Measurements from ENCODE around the gene MBTPS1. TPM values are rescaled to one million over a fixed set of nuclear protein-coding genes. Genes with fewer than 3 reads are reported as not detected.

Gene MBTPS1
- total and polyA plus RNA-seq, 3 experiments from 2014 or later, result 38.3 to 64.7 (median 45.0) TPM

DNA sequence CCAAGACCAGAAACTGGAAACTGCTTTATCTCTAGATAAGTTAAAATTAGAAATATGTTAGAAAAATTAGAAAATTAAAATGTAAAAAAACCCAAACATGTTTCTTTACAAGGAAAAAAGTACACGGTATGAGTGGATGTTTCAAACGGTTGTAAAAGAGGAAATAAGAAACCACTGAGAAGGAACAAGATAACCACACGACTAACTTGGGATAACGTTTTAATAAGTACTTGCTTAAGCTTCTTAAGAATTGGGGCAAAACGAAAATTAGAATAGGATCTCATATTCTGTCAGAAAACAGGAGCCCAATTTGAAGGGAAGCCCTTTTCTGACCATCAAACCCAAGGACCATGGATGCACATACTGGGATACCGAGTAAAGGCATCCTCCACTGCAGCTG is 31.0 kb downstream of the MBTPS1 start:
- Histone ChIP-seq H3K4me3 (ENCODE audit: low read length) (no peak overlapping the region), H3K27me3 (ENCODE audit: insufficient read depth, low read length, poor library complexity, severe bottlenecking) (no peaks in the 10 kb centered on the region), H3K36me3 (ENCODE audit: insufficient read depth, low read length) (peaks cover 54% of the 10 kb centered on the region), H3K27ac (ENCODE audit: low read depth, low read length) (no peak overlapping the region), H3K4me1 (ENCODE audit: insufficient read depth, low read length) (peaks cover 22% of the 10 kb centered on the region), H3K9me3 (ENCODE audit: low read length) (no peaks in the 10 kb centered on the region)
- no peak overlapping the region for H3K4me3 Mint-ChIP-seq
- peaks cover 27 to 47% (median 41%) of the 10 kb centered on the region in 3 donors for H3K4me1 Mint-ChIP-seq
- no peak for DNase-seq
- ChIA-PET POLR2A (no interaction called here), CTCF (interaction anchor here (1.5 to 8.3 kb wide), 3 partner anchors 16 to 101 kb away, joined by 9 to 54 read pairs (median 10); partner anchors contain the start of gene TAF1C)
- H3K9me3 Mint-ChIP-seq, result no peaks in the 10 kb centered on the region
- H3K36me3 Mint-ChIP-seq, result peaks cover 4 to 88% (median 29%) of the 10 kb centered on the region in 3 donors
- peak overlapping the region in 6 of 8 donors; percentile 22 to 72 (median 58) for H3K27ac Mint-ChIP-seq
- no peaks in the 10 kb centered on the region for H3K27me3 Mint-ChIP-seq

DNA sequence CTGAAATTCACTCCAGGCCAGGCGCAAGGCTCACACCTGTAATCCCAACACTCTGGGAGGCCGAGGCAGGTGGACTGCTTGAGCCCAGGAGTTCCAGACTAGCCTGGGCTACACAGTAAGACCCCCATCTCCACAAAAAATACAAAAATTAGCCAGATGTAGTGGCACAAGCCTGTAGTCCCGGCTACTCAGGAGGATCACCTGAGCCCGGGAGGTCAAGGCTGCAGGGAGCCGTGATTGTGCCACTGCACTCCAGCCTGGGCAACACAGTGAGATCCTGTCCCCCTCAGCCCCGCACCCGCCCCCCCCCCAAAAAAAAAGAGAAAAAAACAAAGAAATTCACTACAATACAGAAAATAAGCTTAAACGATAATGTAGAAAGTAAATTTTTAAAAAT is 31.5 kb downstream of the MBTPS1 start:
- Mint-ChIP-seq H3K4me1 (peaks cover 27 to 49% (median 43%) of the 10 kb centered on the region in 3 donors), H3K9me3 (no peaks in the 10 kb centered on the region), H3K4me3 (peak overlapping the region in 1 of 7 donors; percentile 37), H3K27me3 (no peaks in the 10 kb centered on the region), H3K36me3 (peaks cover 4 to 90% (median 30%) of the 10 kb centered on the region in 3 donors), H3K27ac (peak overlapping the region in 2 of 8 donors; percentile 29 to 43)
- Histone ChIP-seq H3K4me1 (ENCODE audit: insufficient read depth, low read length) (peaks cover 22% of the 10 kb centered on the region), H3K4me3 (ENCODE audit: low read length) (no peak overlapping the region), H3K9me3 (ENCODE audit: low read length) (no peaks in the 10 kb centered on the region), H3K27ac (ENCODE audit: low read depth, low read length) (no peak overlapping the region), H3K36me3 (ENCODE audit: insufficient read depth, low read length) (peaks cover 55% of the 10 kb centered on the region), H3K27me3 (ENCODE audit: insufficient read depth, low read length, poor library complexity, severe bottlenecking) (no peaks in the 10 kb centered on the region)
- POLR2A ChIA-PET, result interaction anchor here (1.2 kb wide), 1 partner anchor 31 kb away, joined by 4 read pairs; the partner anchor contains the start of gene MBTPS1
- no peak for DNase-seq
- CTCF ChIA-PET, result interaction anchor here (1.0 to 8.3 kb wide), 8 partner anchors 13 to 101 kb away, joined by 3 to 54 read pairs (median 6); partner anchors contain the start of genes MBTPS1 and TAF1C

DNA sequence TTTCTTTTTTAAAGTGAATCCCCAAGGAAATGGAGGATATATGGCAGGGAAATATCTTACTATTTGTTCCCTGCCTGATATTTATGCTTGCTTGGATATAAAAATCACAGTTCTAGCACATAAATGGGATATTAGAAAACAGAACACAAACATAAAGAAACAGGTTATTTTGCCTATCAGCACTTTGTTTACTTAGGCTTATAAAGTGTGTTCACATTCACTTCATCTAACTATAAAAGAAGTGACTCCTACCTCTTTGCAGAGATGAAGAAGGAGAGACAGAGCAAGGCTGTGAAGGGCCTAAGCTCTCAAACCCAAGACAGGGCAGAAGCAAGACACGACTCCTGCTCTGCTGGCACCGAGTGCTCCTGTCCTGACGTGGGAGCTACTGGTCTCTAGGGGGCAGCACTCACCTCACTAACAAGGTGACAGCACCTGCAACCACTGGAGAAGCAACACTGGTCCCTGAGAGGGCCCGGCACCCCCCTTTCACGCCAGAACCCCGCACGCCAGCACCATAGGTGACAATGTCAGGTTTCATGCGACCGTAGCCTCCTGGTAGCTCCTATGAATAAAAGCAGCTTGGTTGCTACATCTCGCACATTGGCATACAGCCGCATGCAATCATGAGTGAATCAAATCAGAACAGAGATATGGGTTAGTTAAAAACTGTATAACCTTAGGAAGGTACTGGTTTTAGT is 32.0 kb downstream of the MBTPS1 start:
- Mint-ChIP-seq H3K4me3 (no peak overlapping the region), H3K27ac (peak overlapping the region in 4 of 8 donors; percentile 21 to 63 (median 36)), H3K27me3 (no peaks in the 10 kb centered on the region), H3K36me3 (peaks cover 4 to 90% (median 30%) of the 10 kb centered on the region in 3 donors), H3K4me1 (peaks cover 25 to 49% (median 43%) of the 10 kb centered on the region in 3 donors), H3K9me3 (no peaks in the 10 kb centered on the region)
- Histone ChIP-seq H3K4me3 (ENCODE audit: low read length) (no peak overlapping the region), H3K27ac (ENCODE audit: low read depth, low read length) (no peak overlapping the region), H3K36me3 (ENCODE audit: insufficient read depth, low read length) (peaks cover 55% of the 10 kb centered on the region), H3K27me3 (ENCODE audit: insufficient read depth, low read length, poor library complexity, severe bottlenecking) (no peaks in the 10 kb centered on the region), H3K9me3 (ENCODE audit: low read length) (no peaks in the 10 kb centered on the region), H3K4me1 (ENCODE audit: insufficient read depth, low read length) (peaks cover 22% of the 10 kb centered on the region)
- POLR2A ChIA-PET, result interaction anchor here (1.2 kb wide), 1 partner anchor 32 kb away, joined by 4 read pairs; the partner anchor contains the start of gene MBTPS1
- DNase-seq, result peak; percentile 47 to 81 (median 59)
- CTCF ChIA-PET, result interaction anchor here (0.7 to 8.3 kb wide), 12 partner anchors 12 to 536 kb away, joined by 3 to 54 read pairs (median 4); partner anchors contain the start of genes MBTPS1 and TAF1C

GRCh38 chr16:84082835-84083569 is 33.7 kb downstream of the MBTPS1 start:
- Mint-ChIP-seq H3K27ac (peak overlapping the region in 1 of 8 donors; percentile 29), H3K36me3 (peaks cover 4 to 87% (median 25%) of the 10 kb centered on the region in 3 donors), H3K4me1 (peaks cover 18 to 43% (median 28%) of the 10 kb centered on the region in 3 donors), H3K27me3 (no peaks in the 10 kb centered on the region), H3K9me3 (no peaks in the 10 kb centered on the region), H3K4me3 (no peak overlapping the region)
- no peak for DNase-seq
- Histone ChIP-seq H3K27me3 (ENCODE audit: insufficient read depth, low read length, poor library complexity, severe bottlenecking) (no peaks in the 10 kb centered on the region), H3K36me3 (ENCODE audit: insufficient read depth, low read length) (peaks cover 56% of the 10 kb centered on the region), H3K4me3 (ENCODE audit: low read length) (no peak overlapping the region), H3K4me1 (ENCODE audit: insufficient read depth, low read length) (peaks cover 11% of the 10 kb centered on the region), H3K27ac (ENCODE audit: low read depth, low read length) (no peak overlapping the region), H3K9me3 (ENCODE audit: low read length) (no peaks in the 10 kb centered on the region)
- POLR2A ChIA-PET, result no interaction called here
- CTCF ChIA-PET, result interaction anchor here (0.9 to 8.3 kb wide), 2 partner anchors 93 to 104 kb away, joined by 3 to 54 read pairs; partner anchors contain the start of gene TAF1C

DNA sequence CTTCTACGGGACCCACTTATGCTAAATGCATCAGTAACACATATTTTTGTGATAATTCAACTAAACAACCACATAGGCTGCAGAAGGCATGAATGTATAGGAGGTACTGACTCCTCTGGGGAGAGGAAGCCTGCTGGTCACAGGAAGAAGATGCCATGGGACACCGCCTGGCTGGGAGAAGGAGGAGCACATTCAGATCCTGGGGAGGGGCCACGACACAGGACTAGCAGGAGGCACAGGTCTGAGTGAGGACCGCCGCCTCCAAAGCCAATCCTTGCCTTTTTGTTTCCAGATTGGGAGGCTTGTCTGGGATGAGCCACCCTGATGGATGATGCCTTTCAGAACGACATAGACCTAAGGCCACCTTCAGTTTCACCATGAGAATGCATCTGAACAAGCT is 34.6 kb downstream of the MBTPS1 start:
- Mint-ChIP-seq H3K27ac (peak overlapping the region in 1 of 8 donors; percentile 22), H3K4me1 (peaks cover 20 to 46% (median 30%) of the 10 kb centered on the region in 3 donors), H3K36me3 (peaks cover 0 to 88% (median 24%) of the 10 kb centered on the region in 3 donors), H3K9me3 (no peaks in the 10 kb centered on the region), H3K4me3 (no peak overlapping the region), H3K27me3 (no peaks in the 10 kb centered on the region)
- ChIA-PET CTCF (interaction anchor here (1.4 to 8.3 kb wide), 2 partner anchors 19 to 105 kb away, joined by 3 to 54 read pairs; partner anchors contain the start of gene TAF1C), POLR2A (no interaction called here)
- H3K9me3 ChIP-seq (ENCODE audit: low read length), result no peaks in the 10 kb centered on the region
- peaks cover 5% of the 10 kb centered on the region for H3K4me1 ChIP-seq (ENCODE audit: insufficient read depth, low read length)
- no peak overlapping the region for H3K27ac ChIP-seq (ENCODE audit: low read depth, low read length)
- H3K27me3 ChIP-seq (ENCODE audit: insufficient read depth, low read length, poor library complexity, severe bottlenecking), result no peaks in the 10 kb centered on the region
- DNase-seq, result no peak
- H3K36me3 ChIP-seq (ENCODE audit: insufficient read depth, low read length), result peaks cover 54% of the 10 kb centered on the region
- H3K4me3 ChIP-seq (ENCODE audit: low read length), result no peak overlapping the region

DNA sequence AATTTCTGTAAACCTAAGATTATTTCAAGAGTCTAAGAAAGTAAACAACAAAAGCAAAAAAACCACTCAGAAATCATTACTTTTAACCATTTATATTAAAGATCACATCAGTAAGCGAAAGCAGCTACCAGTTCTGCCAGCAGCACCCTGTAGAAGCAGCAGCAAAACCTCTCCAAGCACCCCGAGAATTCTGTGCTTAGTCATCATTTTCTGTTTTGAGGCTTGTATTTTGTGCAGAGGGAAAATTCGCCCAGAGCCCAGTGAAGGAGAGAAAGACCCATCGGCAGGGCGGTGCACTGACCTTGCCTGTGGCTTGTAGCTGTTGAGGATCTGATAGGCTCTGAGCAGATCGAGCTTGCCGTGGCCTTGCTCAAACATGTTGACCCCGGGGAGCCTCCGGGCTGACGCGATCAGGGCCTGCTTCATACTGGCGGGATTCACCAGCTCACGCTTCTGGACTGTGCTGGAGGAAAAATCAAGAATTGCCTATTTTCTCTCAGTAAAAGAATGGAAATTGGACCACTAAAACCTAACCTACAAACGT is 35.2 kb downstream of the MBTPS1 start:
- peaks cover 22 to 45% (median 31%) of the 10 kb centered on the region in 3 donors for H3K4me1 Mint-ChIP-seq

GRCh38 chr16:84080813-84081212 is 35.9 kb downstream of the MBTPS1 start:
- peaks cover 1% of the 10 kb centered on the region for H3K4me1 ChIP-seq (ENCODE audit: insufficient read depth, low read length)
- H3K36me3 ChIP-seq (ENCODE audit: insufficient read depth, low read length), result peaks cover 43% of the 10 kb centered on the region
- H3K27me3 ChIP-seq (ENCODE audit: insufficient read depth, low read length, poor library complexity, severe bottlenecking), result no peaks in the 10 kb centered on the region
- CTCF ChIA-PET, result interaction anchor here (1.4 kb wide), 1 partner anchor 18 kb away, joined by 3 read pairs; no protein-coding TSS in a partner anchor
- Mint-ChIP-seq H3K27ac (peak overlapping the region in 2 of 8 donors; percentile 14 to 24), H3K4me3 (no peak overlapping the region), H3K4me1 (peaks cover 18 to 40% (median 26%) of the 10 kb centered on the region in 3 donors), H3K9me3 (no peaks in the 10 kb centered on the region), H3K27me3 (no peaks in the 10 kb centered on the region), H3K36me3 (peaks cover 0 to 84% (median 18%) of the 10 kb centered on the region in 3 donors)
- H3K4me3 ChIP-seq (ENCODE audit: low read length), result no peak overlapping the region
- H3K9me3 ChIP-seq (ENCODE audit: low read length), result no peaks in the 10 kb centered on the region
- no peak overlapping the region for H3K27ac ChIP-seq (ENCODE audit: low read depth, low read length)
- no peak for DNase-seq
- POLR2A ChIA-PET, result no interaction called here

More for the DNA sequence above, 35.2 kb downstream of the MBTPS1 start:
- Histone ChIP-seq H3K36me3 (ENCODE audit: insufficient read depth, low read length) (peaks cover 48% of the 10 kb centered on the region), H3K4me1 (ENCODE audit: insufficient read depth, low read length) (peaks cover 5% of the 10 kb centered on the region), H3K27me3 (ENCODE audit: insufficient read depth, low read length, poor library complexity, severe bottlenecking) (no peaks in the 10 kb centered on the region), H3K9me3 (ENCODE audit: low read length) (no peaks in the 10 kb centered on the region), H3K27ac (ENCODE audit: low read depth, low read length) (no peak overlapping the region), H3K4me3 (ENCODE audit: low read length) (no peak overlapping the region)
- H3K4me3 Mint-ChIP-seq, result no peak overlapping the region
- peaks cover 0 to 86% (median 20%) of the 10 kb centered on the region in 3 donors for H3K36me3 Mint-ChIP-seq
- H3K27ac Mint-ChIP-seq, result peak overlapping the region in 1 of 8 donors; percentile 10
- CTCF ChIA-PET, result interaction anchor here (1.4 kb wide), 1 partner anchor 19 kb away, joined by 3 read pairs; no protein-coding TSS in a partner anchor
- H3K9me3 Mint-ChIP-seq, result no peaks in the 10 kb centered on the region
- POLR2A ChIA-PET, result no interaction called here
- H3K27me3 Mint-ChIP-seq, result no peaks in the 10 kb centered on the region
- DNase-seq, result no peak

Data from CD8-positive, alpha-beta memory T cell (primary cell).